Mesodermal cell (in vitro differentiated cells): ENCODE results near the gene AKAP13.

Experiments used
- H3K27ac ChIP-seq: 2 replicates; pipeline ENCODE4 v1.7.0; 2013; ENCODE audit warnings: mild to moderate bottlenecking, low read depth, low read length, moderate library complexity; ENCODE audit not compliant: severe bottlenecking
- H3K36me3 ChIP-seq: 2 replicates; pipeline ENCODE4 v1.7.1; 2013; ENCODE audit warnings: mild to moderate bottlenecking, low read length, moderate library complexity; ENCODE audit not compliant: control insufficient read depth, insufficient read depth
- H3K4me1 ChIP-seq: one replicate; pipeline ENCODE4 v1.7.1; 2013; ENCODE audit warnings: mild to moderate bottlenecking, low read length; ENCODE audit not compliant: insufficient read depth, control insufficient read depth, poor library complexity, severe bottlenecking
- H3K4me3 ChIP-seq: 2 replicates; pipeline ENCODE4 v1.7.0; 2013; ENCODE audit warnings: low read length, control low read depth, mild to moderate bottlenecking; ENCODE audit not compliant: insufficient read depth, poor library complexity, severe bottlenecking; ENCODE audit errors: extremely low read depth
- H3K9me3 ChIP-seq: 2 replicates; pipeline ENCODE4 v1.7.1; 2013; ENCODE audit warnings: mild to moderate bottlenecking, low read length, moderate library complexity; ENCODE audit not compliant: control insufficient read depth
- WGBS, 2 experiments: methylation state at CpG; one replicate each; pipeline ENCODE4 v1.1.5; 2013; ENCODE audit warnings: missing lambda C conversion rate in 2 of 2; ENCODE audit not compliant: insufficient coverage in 2 of 2; 5-methylcytosine and 5-hydroxymethylcytosine counted together

AKAP13 gene

DNA sequence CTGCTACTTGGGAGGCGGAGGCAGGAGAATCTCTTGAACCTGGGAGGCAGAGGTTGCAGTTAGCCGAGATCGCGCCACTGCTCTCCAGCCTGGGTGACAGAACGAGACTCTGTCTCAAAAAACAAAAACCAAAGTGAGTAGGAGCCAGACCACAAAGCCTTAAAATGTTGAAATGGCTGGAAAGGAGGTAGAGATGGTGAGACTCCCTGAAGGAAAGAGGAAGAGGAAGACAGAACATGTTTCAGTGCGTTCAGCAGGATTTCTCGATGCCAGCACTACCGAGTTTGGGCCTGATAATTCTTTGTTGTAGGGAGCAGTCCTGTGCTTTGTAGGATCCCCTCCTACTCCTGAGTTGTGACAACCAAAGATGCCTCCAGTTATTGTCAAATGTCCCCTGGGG lies 189.9 kb downstream of the AKAP13 start:
- WGBS, 2 experiments = 93 to 95% methylated on average over 7 to 8 of the region's 8 CpGs
- H3K27ac ChIP-seq = no peak overlapping the region
- no peak overlapping the region for H3K4me3 ChIP-seq
- no peaks in the 10 kb centered on the region for H3K9me3 ChIP-seq
- H3K4me1 ChIP-seq = no peaks in the 10 kb centered on the region
- H3K36me3 ChIP-seq = peaks cover 14% of the 10 kb centered on the region

DNA sequence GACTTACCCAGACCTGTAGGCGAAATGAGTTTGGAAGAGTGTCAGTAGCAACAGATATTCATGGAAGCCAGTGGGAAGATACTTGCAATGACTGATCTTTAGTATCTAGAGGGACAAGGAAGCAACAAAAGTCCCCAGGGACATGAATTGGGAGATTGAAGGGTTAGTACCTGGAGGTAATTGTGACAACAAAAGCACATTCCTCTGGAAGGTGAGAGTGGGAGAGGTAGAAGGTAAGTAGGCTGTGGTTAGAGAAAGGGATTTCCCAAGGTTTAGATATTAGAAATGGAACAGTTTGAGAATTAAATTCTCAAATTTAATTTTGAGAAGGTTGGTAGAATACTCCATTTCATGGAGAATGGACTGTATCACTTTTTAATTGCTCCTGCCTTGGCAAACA lies 191.4 kb downstream of the AKAP13 start:
- WGBS, 2 experiments = 88% methylated on average over 1 of the region's 1 CpG
- no peak overlapping the region for H3K4me3 ChIP-seq
- no peaks in the 10 kb centered on the region for H3K4me1 ChIP-seq
- H3K9me3 ChIP-seq = no peaks in the 10 kb centered on the region
- H3K27ac ChIP-seq = no peak overlapping the region
- H3K36me3 ChIP-seq = peaks cover 14% of the 10 kb centered on the region

DNA sequence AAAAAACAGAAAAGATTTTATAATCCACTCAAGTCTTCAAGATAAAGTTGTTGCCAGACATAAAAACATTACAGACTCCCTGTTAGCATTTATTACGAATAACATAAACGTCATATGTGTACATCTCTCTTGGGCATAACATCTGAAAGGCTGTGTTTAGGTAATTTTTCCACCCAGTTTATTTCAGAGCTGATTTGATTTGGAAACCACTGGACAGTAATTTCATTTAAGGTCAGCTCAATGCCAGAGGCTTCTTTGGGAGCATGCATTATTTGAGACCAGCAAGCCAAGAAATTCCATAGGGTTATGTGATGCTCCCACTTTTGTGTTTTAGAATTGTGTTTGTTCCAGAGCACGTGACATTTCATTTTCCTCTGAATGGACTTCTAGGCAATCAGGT lies 196.0 kb downstream of the AKAP13 start:
- 87 to 100% methylated on average over 2 to 3 of the region's 3 CpGs for WGBS, 2 experiments
- no peaks in the 10 kb centered on the region for H3K4me1 ChIP-seq
- no peak overlapping the region for H3K4me3 ChIP-seq
- H3K27ac ChIP-seq = no peak overlapping the region
- H3K9me3 ChIP-seq = no peaks in the 10 kb centered on the region
- H3K36me3 ChIP-seq = peaks cover 49% of the 10 kb centered on the region

DNA sequence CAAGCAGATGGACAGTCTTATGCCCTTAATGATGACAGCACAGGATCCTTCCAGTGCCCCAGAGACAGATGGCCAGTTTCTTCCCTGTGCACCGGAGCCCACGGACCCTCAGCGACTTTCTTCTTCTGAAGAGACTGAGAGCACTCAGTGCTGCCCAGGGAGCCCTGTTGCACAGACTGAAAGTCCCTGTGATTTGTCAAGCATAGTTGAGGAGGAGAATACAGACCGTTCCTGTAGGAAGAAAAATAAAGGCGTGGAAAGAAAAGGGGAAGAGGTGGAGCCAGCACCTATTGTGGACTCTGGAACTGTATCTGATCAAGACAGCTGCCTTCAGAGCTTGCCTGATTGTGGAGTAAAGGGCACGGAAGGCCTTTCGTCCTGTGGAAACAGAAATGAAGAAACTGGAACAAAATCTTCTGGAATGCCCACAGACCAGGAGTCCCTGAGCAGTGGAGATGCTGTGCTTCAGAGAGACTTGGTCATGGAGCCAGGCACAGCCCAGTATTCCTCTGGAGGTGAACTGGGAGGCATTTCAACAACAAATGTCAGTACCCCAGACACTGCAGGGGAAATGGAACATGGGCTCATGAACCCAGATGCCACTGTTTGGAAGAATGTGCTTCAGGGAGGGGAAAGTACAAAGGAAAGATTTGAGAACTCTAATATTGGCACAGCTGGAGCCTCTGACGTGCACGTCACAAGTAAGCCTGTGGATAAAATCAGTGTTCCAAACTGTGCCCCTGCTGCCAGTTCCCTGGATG lies 198.7 kb downstream of the AKAP13 start:
- H3K36me3 ChIP-seq = peaks cover 65% of the 10 kb centered on the region
- H3K4me1 ChIP-seq = peaks cover 4% of the 10 kb centered on the region
- no peaks in the 10 kb centered on the region for H3K9me3 ChIP-seq
- 95% methylated on average over 8 to 9 of the region's 9 CpGs for WGBS, 2 experiments
- H3K4me3 ChIP-seq = no peak overlapping the region
- H3K27ac ChIP-seq = peak overlapping the region; percentile 39

DNA sequence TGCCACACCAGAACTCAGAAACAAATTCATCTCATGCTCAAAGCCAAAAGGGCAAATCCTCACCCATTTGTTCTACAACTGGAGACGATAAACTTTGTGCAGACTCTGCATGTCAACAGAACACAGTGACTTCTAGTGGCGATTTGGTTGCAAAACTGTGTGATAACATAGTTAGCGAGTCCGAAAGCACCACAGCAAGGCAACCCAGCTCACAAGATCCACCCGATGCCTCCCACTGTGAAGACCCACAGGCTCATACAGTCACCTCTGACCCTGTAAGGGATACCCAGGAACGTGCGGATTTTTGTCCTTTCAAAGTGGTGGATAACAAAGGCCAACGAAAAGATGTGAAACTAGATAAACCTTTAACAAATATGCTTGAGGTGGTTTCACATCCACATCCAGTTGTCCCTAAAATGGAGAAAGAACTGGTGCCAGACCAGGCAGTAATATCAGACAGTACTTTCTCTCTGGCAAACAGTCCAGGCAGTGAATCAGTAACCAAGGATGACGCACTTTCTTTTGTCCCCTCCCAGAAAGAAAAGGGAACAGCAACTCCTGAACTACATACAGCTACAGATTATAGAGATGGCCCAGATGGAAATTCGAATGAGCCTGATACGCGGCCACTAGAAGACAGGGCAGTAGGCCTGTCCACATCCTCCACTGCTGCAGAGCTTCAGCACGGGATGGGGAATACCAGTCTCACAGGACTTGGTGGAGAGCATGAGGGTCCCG lies 199.7 kb downstream of the AKAP13 start:
- peaks cover 4% of the 10 kb centered on the region for H3K4me1 ChIP-seq
- no peak overlapping the region for H3K27ac ChIP-seq
- WGBS, 2 experiments = 95 to 100% methylated on average over 8 to 13 of the region's 14 CpGs
- peaks cover 63% of the 10 kb centered on the region for H3K36me3 ChIP-seq
- H3K9me3 ChIP-seq = no peaks in the 10 kb centered on the region
- no peak overlapping the region for H3K4me3 ChIP-seq

DNA sequence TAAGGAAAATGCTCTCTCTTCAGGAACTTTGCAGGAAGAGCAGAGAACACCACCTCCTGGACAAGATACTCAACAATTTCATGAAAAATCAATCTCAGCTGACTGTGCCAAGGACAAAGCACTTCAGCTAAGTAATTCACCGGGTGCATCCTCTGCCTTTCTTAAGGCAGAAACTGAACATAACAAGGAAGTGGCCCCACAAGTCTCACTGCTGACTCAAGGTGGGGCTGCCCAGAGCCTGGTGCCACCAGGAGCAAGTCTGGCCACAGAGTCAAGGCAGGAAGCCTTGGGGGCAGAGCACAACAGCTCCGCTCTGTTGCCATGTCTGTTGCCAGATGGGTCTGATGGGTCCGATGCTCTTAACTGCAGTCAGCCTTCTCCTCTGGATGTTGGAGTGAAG lies 200.5 kb downstream of the AKAP13 start:
- WGBS, 2 experiments = 100% methylated on average over 3 of the region's 3 CpGs
- H3K4me3 ChIP-seq = no peak overlapping the region
- no peak overlapping the region for H3K27ac ChIP-seq
- peaks cover 69% of the 10 kb centered on the region for H3K36me3 ChIP-seq
- no peaks in the 10 kb centered on the region for H3K9me3 ChIP-seq
- H3K4me1 ChIP-seq = peaks cover 4% of the 10 kb centered on the region

DNA sequence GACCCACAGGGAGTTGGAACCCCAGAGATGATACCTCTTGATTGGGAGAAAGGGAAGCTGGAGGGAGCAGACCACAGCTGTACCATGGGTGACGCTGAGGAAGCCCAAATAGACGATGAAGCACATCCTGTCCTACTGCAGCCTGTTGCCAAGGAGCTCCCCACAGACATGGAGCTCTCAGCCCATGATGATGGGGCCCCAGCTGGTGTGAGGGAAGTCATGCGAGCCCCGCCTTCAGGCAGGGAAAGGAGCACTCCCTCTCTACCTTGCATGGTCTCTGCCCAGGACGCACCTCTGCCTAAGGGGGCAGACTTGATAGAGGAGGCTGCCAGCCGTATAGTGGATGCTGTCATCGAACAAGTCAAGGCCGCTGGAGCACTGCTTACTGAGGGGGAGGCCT lies 201.1 kb downstream of the AKAP13 start:
- Histone ChIP-seq H3K27ac (no peak overlapping the region), H3K9me3 (no peaks in the 10 kb centered on the region), H3K4me3 (no peak overlapping the region), H3K4me1 (peaks cover 4% of the 10 kb centered on the region), H3K36me3 (peaks cover 72% of the 10 kb centered on the region)
- 92 to 100% methylated on average over 3 to 8 of the region's 8 CpGs for WGBS, 2 experiments

DNA sequence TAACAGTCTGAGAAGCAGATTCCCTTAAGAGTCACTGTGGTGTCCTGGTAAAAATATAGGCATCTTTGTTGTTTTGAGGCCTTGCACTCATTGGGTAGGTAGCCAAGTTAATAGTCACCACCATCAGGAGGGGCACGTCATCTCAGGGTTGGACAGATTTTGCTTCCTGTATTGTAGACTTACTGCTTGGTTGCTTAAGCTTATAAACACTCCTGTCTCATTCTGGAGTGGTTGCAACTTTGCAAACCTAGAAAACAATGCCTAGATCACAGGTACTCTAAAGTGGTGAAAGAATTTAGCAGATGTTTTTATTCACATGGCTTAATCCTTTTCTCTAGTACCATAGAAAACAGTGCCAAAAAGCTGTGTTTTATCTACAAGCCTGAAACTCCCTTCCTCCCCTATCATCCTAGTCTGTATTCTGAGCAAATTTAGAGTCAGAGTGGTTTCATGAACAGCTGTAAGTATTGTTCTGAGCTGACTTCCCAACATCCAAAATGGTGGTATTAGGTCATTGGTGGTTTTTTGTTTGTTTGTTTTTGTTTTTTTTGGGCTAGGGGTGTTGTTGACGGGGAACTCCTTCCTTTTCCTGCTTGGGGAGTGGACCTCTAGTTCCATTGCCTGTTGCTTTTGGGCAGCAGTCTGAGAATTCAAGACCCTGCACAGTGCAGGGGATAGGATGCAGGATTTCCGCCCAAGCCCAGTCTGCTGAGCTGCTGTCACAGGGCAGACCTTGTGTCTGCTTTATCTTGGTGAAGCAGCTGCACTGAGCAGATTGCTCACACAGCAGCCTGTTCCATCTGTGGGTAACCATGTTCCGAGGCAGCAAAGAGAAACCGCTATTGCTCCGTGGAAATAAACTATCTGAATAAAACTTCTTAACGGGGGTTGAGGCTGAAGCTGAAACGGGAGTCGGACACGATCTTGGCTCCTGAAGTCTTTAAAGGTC lies 202.0 kb downstream of the AKAP13 start:
- peak overlapping the region; percentile 76 for H3K27ac ChIP-seq
- 88 to 96% methylated on average over 9 to 10 of the region's 10 CpGs for WGBS, 2 experiments
- peaks cover 4% of the 10 kb centered on the region for H3K4me1 ChIP-seq
- peaks cover 70% of the 10 kb centered on the region for H3K36me3 ChIP-seq
- no peaks in the 10 kb centered on the region for H3K9me3 ChIP-seq
- H3K4me3 ChIP-seq = peak overlapping the region; percentile 9

DNA sequence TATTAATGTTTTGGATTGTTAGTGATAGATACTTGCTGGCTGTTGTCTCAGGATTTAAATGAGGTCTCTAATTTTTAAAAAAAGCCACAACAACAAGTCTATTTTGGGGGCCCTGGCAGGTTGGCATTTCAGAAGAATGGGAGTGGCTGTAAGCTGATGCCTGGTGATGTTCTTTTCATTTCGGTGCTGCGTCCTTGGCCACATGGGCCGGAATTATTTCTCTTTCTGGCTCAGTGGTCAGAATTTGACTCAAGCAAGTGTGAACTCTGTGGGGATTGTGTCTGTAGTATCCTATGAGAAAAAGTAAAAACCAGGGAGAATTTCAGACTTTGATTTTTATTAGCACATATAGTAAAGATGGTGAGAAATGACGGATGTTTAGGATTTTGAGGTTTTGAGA lies 203.0 kb downstream of the AKAP13 start:
- WGBS, 2 experiments = 92 to 96% methylated on average over 4 of the region's 4 CpGs
- H3K4me1 ChIP-seq = peaks cover 6% of the 10 kb centered on the region
- peaks cover 73% of the 10 kb centered on the region for H3K36me3 ChIP-seq
- no peaks in the 10 kb centered on the region for H3K9me3 ChIP-seq
- H3K4me3 ChIP-seq = peak overlapping the region; percentile 9
- no peak overlapping the region for H3K27ac ChIP-seq

DNA sequence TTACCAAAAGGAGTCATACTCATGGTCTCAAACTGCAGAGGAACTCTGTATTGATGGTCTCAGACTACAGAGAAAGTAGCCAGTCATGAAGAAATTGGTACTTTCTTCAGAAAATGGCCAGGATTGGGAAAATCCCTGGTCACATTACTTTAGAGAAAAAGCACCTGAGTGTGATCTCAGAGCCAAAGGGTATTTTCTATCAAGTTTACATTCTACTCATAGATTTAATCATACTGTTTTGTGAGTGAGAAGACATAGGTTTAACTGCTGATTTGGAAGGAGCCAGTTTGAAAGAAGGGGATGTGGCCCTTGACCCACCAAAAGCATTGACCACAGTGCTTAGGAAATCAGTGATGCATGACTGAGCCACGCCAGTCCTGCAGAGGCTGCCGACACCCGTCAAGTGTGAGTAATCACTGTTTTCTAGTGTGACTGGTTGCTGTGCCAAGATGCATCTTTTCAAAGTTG lies 203.6 kb downstream of the AKAP13 start:
- peaks cover 9% of the 10 kb centered on the region for H3K4me1 ChIP-seq
- H3K9me3 ChIP-seq = no peaks in the 10 kb centered on the region
- no peak overlapping the region for H3K27ac ChIP-seq
- peaks cover 72% of the 10 kb centered on the region for H3K36me3 ChIP-seq
- 45 to 68% methylated on average over 2 to 3 of the region's 3 CpGs for WGBS, 2 experiments
- H3K4me3 ChIP-seq = peak overlapping the region; percentile 9
